Large intestine (tissue), 3 donors: ENCODE results near the gene SLC41A3. TPM values are rescaled to one million over a fixed set of nuclear protein-coding genes. Genes with fewer than 3 reads are reported as not detected.

Source experiments
- DNase-seq, 2 donors: peaks; one replicate each; pipeline versions ENCODE4 v3.0.0 to v3.0.0-alpha.2; 2013
- H3K27ac ChIP-seq: one replicate; pipeline ENCODE4 v1.5.1; 2013; ENCODE audit warnings: low read length
- H3K27me3 ChIP-seq: 2 replicates; pipeline ENCODE4 v1.6.1; 2013; ENCODE audit warnings: low read length; ENCODE audit not compliant: control insufficient read depth, insufficient read depth
- H3K36me3 ChIP-seq: 2 replicates; pipeline ENCODE4 v1.6.1; 2013; ENCODE audit warnings: low read length; ENCODE audit not compliant: control insufficient read depth, insufficient read depth
- H3K4me1 ChIP-seq: one replicate; pipeline ENCODE4 v1.6.1; 2013; ENCODE audit warnings: low read length; ENCODE audit not compliant: control insufficient read depth, insufficient read depth
- H3K4me3 ChIP-seq: one replicate; pipeline ENCODE4 v1.5.1; 2013; ENCODE audit warnings: low read length
- H3K9me3 ChIP-seq: one replicate; pipeline ENCODE4 v1.6.1; 2013; ENCODE audit warnings: mild to moderate bottlenecking, low read depth, low read length, moderate library complexity; ENCODE audit not compliant: control insufficient read depth
- WGBS: methylation state at CpG from one replicate; pipeline ENCODE4 v1.1.5; 2013; ENCODE audit warnings: low lambda C conversion rate; ENCODE audit not compliant: insufficient coverage; 5-methylcytosine and 5-hydroxymethylcytosine counted together
- polyA plus RNA-seq: library from polyadenylated mRNA; unstranded; fragments of 120-200 nt; gene quantifications from one replicate; pipeline ENCODE4 v1.2.1, GENCODE V29; 2013

The SLC41A3 gene
- polyA plus RNA-seq, 1 donor: 32.8 TPM

DNA sequence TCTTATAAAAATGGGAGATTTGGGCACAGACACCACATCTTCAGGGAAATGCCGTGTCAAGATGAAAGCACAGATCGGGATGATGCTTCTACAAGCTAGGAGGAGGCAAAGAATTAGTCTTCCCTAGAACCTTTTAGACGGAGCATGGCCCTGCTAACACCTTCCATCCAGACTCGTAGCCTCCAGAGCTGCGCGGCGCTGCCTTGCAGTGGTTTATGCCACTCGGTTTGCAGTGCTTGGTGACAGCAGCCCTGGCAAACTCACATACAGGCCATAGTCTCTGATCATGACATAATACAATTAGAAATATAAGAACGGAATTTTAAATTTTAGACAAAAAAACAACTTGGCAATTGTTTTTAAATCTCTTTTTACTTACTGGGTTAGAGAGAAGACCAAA, 37.1 kb upstream of the SLC41A3 start:
- Histone ChIP-seq H3K27ac (no peak overlapping the region), H3K4me3 (no peak overlapping the region), H3K27me3 (no peaks in the 10 kb centered on the region), H3K4me1 (no peaks in the 10 kb centered on the region), H3K36me3 (peaks cover 15% of the 10 kb centered on the region), H3K9me3 (no peaks in the 10 kb centered on the region)
- DNase-seq: no peak
- 75% methylated on average over 2 of the region's 9 CpGs for whole genome bisulfite sequencing

DNA sequence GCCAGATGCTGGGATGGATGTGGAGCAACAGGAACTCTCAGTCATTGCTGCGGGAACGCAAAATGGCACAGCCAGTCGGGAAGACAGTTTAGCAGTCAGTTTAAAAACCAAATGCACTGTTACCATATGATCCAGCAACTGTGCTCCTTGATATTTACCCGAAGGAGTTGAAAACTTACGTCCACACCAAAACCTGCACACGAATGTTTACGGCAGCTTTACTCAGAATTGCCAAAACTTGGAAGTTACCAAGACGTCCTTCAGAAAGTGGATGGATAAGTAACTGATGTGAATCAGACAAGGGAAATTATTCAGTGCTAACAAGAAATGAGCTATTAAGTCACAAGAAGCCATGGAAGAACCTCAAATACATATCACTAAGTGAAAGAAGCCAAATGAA, 36.1 kb upstream of the SLC41A3 start:
- H3K9me3 ChIP-seq: no peaks in the 10 kb centered on the region
- no peak for DNase-seq
- no peak overlapping the region for H3K4me3 ChIP-seq
- peaks cover 15% of the 10 kb centered on the region for H3K36me3 ChIP-seq
- no peak overlapping the region for H3K27ac ChIP-seq
- WGBS: 89% methylated on average over 3 of the region's 8 CpGs
- no peaks in the 10 kb centered on the region for H3K4me1 ChIP-seq
- no peaks in the 10 kb centered on the region for H3K27me3 ChIP-seq

GRCh38 chr3:126119008-126119675, 35.2 kb upstream of the SLC41A3 start:
- no peaks in the 10 kb centered on the region for H3K4me1 ChIP-seq
- no peak overlapping the region for H3K27ac ChIP-seq
- no peak for DNase-seq
- peaks cover 19% of the 10 kb centered on the region for H3K36me3 ChIP-seq
- H3K4me3 ChIP-seq: no peak overlapping the region
- H3K27me3 ChIP-seq: no peaks in the 10 kb centered on the region
- 87% methylated on average over 3 of the region's 7 CpGs for WGBS
- H3K9me3 ChIP-seq: no peaks in the 10 kb centered on the region

- DNase-seq: no peak
- H3K36me3 ChIP-seq: peaks cover 19% of the 10 kb centered on the region
- H3K4me1 ChIP-seq: no peaks in the 10 kb centered on the region
- 93% methylated on average over 2 of the region's 11 CpGs for WGBS
- H3K27ac ChIP-seq: no peak overlapping the region
- H3K27me3 ChIP-seq: no peaks in the 10 kb centered on the region
- no peaks in the 10 kb centered on the region for H3K9me3 ChIP-seq
- H3K4me3 ChIP-seq: no peak overlapping the region
Observed at GRCh38 chr3:126118591-126118990, 34.7 kb upstream of the SLC41A3 start.

GRCh38 chr3:126117786-126118185, 33.9 kb upstream of the SLC41A3 start:
- no peaks in the 10 kb centered on the region for H3K4me1 ChIP-seq
- no peak for DNase-seq
- H3K36me3 ChIP-seq: peaks cover 19% of the 10 kb centered on the region
- H3K27ac ChIP-seq: no peak overlapping the region
- H3K9me3 ChIP-seq: no peaks in the 10 kb centered on the region
- no CpG with 5 or more reads among the region's 9 CpGs for WGBS
- H3K4me3 ChIP-seq: no peak overlapping the region
- no peaks in the 10 kb centered on the region for H3K27me3 ChIP-seq

- WGBS: no CpG with 5 or more reads among the region's 3 CpGs
- Histone ChIP-seq H3K9me3 (no peaks in the 10 kb centered on the region), H3K27me3 (no peaks in the 10 kb centered on the region), H3K36me3 (peaks cover 22% of the 10 kb centered on the region), H3K4me3 (no peak overlapping the region), H3K4me1 (no peaks in the 10 kb centered on the region), H3K27ac (no peak overlapping the region)
- DNase-seq: no peak
Observed at GRCh38 chr3:126117212-126117611, 33.3 kb upstream of the SLC41A3 start.

GRCh38 chr3:126116526-126116925, 32.6 kb upstream of the SLC41A3 start:
- Histone ChIP-seq H3K27ac (no peak overlapping the region), H3K4me1 (no peaks in the 10 kb centered on the region), H3K4me3 (no peak overlapping the region), H3K27me3 (no peaks in the 10 kb centered on the region), H3K9me3 (no peaks in the 10 kb centered on the region), H3K36me3 (peaks cover 23% of the 10 kb centered on the region)
- DNase-seq: no peak
- no CpG with 5 or more reads among the region's 1 CpG for WGBS

DNA sequence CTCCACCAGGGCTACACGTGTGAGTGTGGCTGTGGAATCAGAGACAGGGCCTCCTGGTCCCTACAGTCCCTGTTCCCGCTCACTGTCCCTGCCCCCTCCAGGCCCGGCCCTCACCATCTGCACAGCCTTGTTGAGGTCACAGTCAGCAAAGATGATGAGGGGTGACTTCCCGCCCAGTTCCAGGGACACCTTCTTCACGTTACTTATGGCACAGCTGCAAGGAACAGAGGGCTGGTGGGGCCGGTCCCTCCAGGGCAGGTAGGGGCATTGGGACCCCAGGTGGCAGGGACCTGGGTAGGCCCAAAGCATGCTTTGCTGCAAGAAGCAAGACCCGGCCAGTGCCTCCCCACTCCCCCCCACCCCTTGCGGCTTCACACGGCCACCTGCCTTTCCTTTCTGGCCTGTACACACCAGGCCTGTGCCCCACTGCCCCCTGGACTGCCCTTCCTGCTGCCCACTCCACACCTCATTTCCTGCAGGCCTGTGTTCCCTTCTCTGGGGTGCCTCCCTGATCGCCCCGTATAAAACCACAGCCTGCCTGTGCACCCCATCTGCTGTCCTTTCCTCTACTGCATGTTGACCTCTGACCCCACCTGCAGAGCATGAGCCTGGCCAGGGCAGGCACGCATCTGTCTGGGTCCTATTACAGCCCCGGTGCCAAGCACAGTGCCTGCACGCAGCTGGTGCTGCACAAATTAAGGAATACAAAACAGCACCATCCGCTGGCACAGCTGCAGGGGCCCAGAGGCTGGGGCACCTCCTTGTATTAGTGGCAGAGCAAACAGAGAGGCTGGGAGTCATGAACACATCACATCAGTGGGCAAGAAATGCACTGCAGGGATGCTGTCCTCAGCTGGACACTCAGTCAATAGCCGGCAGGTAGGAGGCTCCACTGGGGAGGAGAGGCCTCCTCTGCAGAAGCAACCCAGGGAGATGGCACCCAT, 30.8 kb upstream of the SLC41A3 start:
- peaks cover 27% of the 10 kb centered on the region for H3K36me3 ChIP-seq
- H3K27ac ChIP-seq: no peak overlapping the region
- H3K27me3 ChIP-seq: no peaks in the 10 kb centered on the region
- H3K4me1 ChIP-seq: no peaks in the 10 kb centered on the region
- WGBS: no CpG with 5 or more reads among the region's 16 CpGs
- DNase-seq: no peak
- no peaks in the 10 kb centered on the region for H3K9me3 ChIP-seq
- H3K4me3 ChIP-seq: no peak overlapping the region

DNA sequence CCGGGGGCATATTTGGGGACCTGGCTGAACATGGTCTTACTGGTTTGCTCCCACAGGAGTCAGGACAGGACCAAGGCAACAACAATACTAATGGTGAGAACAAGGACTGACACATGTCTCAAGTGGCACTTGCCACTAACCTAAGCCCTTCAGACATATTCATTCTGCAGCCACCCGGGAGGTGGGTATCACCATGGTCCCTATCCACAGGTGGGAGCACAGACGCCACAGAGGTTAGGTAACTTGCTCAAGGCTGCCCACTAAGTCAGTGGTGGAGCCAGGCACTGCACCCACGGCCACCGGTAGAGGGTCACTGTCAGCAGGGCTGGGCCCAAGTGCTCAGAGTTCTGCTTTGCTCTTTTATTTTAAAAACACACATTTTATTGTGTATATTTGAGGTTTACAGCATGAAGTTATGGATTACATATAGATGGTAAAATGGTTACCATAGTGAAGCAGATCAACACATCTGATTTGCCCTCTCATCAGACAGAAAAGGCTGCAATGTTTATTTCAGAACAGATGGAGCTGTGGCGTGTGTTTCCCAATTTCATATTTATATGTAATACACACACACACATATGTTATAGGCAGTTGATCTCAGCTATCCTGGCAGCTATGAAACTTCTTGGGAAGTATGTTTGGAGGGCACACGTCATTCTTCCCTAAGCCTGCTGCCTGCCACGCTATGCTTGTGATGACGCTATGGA, 30.0 kb upstream of the SLC41A3 start:
- no CpG with 5 or more reads among the region's 9 CpGs for WGBS
- H3K27me3 ChIP-seq: no peaks in the 10 kb centered on the region
- no peak for DNase-seq
- no peaks in the 10 kb centered on the region for H3K9me3 ChIP-seq
- H3K36me3 ChIP-seq: peaks cover 30% of the 10 kb centered on the region
- H3K4me3 ChIP-seq: no peak overlapping the region
- no peaks in the 10 kb centered on the region for H3K4me1 ChIP-seq
- no peak overlapping the region for H3K27ac ChIP-seq

GRCh38 chr3:126113238-126113555, 29.3 kb upstream of the SLC41A3 start:
- Histone ChIP-seq H3K36me3 (peaks cover 35% of the 10 kb centered on the region), H3K9me3 (no peaks in the 10 kb centered on the region), H3K27me3 (no peaks in the 10 kb centered on the region), H3K4me3 (no peak overlapping the region), H3K27ac (no peak overlapping the region), H3K4me1 (no peaks in the 10 kb centered on the region)
- DNase-seq: no peak
- no CpG with 5 or more reads among the region's 6 CpGs for WGBS
